Measurements from ENCODE around the gene TAT.
"Not testable (repeated sequence)": the region's sequence is repeated elsewhere in the genome, so short reads cannot be mapped to it uniquely, and the experiment has no call there.

TAT gene

DNA sequence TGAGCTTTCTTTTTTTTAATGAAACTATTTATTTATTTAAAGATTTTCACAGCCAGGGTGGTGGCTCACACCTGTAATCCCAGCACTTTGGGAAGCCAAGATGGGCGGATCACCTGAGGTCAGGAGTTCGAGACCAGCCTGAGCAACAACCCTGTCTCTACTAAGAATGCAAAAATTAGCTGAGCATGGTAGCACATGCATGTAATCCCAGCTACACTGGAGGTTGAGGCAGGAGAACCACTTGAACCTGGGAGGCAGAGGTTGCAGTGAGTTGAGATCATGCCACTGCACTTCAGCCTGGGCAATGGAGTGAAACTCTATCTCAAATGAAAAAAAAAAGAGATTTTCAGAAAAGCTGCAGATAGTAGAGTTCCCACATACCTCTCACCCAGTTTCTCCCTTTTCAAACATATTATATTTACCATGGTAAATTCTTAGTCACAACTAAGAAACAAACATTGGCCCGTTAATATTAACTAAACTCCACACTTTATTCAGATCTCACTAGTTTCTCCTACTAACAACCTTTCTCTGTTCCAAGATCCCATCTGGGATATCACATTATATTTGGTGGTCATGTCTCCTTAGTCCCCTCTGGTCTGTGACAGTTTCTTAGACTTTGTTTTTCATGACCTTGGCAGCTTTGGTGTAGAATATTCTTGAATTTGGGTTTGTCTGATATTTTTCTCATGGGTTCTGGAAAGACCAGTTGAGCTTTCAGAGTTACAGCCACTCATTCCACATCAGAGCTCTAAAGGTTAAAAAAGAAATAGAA is 7.8 kb upstream of the TAT start:
- DNase-seq = no peak

DNA sequence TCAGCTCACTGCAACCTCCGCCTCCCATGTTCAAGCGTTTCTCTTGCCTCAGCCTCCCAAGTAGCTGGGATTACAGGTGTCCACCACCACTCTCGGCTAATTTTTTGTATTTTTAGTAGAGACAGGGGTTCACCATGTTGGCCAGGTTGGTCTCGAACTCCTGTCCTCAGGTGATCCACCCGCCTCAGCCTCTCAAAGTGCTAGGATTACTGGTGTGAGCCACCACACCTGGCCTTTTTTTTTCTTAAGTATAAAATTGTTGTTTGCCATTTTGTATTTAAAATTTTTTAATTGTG is 5.6 kb upstream of the TAT start:
- DNase-seq = not testable (repeated sequence)

DNA sequence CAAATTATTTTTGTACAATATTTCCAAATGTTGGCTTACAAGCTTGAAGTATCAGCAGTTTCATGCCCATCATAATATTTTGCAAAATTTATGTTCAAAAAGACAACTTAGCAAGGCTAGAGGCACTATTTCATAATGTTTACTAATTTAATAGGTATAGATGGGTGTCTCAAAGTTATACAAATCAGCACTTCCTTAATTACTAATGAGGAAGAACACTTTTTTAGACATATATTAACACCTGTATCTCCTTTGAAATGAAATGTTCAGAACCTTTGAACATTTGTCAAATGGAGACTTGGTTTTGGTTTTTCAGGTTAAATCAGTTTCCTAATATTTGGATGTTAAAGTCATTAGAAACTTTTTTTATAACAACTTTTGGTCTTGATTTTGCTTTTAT is 2.2 kb downstream of the TAT start:
- no peak for DNase-seq

DNA sequence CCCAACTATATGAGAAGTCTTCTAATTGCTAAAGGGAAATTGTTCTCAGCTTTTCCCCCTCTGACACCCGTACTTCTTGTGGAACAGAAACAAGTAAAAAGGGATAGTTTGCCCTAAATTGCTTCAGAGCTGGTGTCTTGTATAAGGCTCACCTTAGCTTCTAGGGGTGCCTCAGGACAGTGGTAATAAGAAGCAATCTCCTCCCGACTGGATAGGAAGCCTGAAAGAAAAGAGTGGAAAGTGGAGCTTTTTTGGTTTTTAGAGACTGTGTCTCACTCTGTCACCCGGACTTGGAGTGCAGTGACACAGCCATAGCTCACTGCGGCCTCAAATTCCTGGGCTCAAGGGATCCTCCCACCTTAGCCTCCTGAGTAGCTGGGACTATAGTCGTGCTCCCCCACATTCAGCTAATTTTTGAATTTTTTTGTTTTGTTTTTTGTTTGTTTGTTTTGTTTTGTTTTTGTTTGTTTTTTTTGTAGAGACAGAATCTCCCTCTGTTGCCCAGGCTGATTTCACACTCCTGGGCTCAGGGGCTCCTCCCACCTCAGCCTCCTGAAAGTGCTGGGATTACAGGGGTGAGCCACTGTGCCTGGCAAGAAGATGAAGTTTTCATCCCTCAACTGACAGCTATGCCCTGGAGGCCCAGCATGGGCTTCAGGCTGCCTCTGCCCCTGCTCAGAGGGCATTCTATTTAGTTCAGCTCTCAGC is 3.4 kb downstream of the TAT start:
- DNase-seq = no peak

DNA sequence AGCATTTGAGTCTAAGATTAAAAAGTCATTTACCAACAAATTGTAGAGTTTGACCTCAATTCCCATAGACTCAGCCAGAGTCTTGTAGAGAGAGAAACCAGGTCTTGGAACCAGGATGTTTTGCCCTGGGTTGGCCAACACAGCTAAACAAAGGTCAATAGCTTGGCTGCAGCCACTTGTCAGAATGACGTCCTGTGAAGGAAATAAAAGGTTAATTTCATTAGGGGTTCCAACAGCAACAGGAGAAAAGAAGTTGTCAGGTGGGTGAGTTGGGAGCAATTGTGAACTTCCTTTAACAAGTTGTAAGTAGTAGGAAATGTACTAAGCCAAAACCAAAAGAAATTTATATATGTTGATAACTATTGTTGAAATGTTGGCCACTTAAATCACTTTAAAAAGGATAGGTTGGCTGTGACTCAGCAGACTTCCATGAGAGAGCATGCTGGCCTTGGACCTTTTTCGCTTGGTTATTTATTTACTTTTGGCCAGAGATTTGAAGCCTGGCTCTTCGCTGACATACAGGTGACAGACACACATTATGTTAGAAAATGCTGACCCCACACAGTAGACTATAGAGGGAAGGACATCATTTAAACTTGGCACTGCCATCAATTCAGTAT is 4.3 kb downstream of the TAT start:
- DNase-seq = no peak

DNA sequence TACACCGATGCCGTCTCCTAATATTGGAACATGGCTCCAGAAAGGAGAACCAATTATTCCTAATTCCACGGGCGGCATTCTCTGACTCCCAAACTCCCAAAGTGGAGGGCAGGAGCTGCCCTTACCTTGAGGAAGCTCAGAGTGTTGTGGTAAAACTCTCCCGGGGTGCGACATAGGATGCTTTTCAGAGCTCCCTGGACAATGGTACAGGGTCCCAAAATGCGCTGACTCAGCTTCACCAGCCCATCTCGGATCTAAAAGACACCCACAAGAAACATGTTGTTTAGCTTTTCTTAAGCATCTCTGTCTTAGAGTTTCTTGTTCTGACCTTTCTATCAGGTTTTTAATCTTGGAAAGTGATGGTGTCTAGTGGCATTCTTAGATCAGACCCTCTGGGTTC is 6.7 kb downstream of the TAT start:
- no peak for DNase-seq

DNA sequence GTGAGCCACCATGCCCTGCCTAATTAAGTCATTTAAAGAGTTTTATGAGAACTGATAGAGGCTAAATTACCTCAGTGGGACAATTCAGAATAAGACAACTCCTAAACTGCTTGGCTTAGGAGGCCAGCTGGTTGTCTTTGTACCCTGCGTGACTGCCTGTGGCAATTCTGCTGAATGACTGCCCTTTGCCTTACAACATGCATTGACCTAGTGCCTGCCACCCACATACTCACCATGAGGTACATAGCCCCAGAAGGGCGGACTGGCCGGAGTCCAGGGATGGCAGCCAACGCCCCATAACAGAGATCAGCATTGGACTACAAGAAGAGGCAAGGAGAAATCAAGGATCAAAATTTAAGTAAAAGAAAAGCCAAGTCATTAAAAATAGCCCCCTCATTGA is 7.3 kb downstream of the TAT start:
- DNase-seq = no peak

DNA sequence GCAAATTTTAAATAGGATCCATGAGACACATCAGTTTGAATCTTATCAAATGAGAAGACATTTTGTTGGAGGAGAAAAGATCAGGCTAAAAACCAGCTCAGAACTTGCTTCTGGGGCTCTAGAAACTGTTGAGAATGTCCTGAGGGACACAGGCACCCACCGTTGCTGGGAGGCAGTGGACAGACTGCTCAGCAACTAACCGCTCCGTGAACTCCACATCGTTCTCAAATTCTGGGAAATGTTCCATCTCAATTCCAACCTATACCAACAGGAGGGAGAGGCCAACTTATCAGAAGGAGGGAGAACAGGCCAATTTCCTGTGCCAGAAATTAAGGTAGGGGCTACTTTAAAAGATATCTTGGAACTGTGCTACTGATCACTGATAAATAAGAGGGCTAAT is 8.3 kb downstream of the TAT start:
- no peak for DNase-seq

DNA sequence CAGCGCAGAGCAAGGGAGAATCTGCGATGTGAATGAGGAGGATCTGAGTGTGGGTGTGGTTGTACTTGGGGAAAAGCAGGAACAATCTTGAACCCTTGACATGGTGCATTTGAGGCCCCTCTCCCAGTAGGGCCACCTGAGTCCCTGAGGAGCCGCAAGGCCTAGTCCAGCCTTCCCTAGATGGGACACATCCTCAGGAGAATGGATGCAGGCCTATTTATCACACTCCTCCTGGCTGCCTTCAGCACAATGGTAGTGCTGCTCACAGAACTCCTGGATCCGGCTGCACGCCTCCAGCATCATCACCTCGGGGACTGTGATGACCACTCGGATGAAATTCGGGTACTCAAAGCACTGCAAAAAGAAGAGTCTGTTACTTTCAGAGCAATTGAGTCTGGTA is 9.0 kb downstream of the TAT start:
- no peak for DNase-seq

DNA sequence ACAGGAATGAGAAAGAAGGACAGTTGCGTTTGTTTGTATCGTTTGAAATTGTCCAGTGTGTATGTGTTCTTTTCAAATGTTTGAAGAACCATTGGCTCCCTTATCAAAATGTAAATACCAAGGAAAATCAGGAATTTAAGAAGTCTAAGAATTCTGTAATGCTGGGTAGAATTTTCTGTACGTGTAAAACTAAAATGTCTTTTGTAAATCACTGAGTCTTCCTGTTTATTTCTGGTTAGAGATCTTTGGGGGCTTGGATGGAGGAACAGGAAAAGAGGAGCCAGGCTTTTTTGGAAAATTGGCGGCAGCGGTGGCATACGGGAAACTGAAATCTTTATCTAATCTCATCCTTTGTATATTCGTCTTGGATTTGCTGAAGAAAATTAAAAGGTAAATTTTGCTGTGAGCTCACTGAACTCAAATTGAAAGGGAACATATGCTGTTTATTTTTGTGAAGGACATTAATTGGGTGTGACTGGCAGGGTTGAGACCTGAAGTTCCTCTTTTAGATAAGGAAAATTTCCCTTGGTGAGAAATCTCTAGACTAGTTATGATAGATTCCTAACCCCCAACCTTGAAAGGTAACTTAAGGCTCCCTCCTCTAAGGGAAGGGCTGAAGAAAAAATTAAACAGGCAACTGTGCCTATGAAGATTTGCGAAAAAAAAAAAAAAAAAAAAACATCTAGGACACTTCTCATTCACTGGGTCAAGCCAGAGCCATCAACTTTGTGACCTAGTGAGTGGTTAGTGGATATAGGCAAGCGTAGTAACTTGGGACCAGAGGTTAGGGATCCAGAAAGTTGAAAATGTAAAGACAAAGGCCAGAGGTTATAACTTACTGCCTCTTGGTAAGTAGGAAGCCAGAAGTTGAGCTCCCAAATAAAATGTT is 10.8 kb downstream of the TAT start:
- no peak for DNase-seq

DNA sequence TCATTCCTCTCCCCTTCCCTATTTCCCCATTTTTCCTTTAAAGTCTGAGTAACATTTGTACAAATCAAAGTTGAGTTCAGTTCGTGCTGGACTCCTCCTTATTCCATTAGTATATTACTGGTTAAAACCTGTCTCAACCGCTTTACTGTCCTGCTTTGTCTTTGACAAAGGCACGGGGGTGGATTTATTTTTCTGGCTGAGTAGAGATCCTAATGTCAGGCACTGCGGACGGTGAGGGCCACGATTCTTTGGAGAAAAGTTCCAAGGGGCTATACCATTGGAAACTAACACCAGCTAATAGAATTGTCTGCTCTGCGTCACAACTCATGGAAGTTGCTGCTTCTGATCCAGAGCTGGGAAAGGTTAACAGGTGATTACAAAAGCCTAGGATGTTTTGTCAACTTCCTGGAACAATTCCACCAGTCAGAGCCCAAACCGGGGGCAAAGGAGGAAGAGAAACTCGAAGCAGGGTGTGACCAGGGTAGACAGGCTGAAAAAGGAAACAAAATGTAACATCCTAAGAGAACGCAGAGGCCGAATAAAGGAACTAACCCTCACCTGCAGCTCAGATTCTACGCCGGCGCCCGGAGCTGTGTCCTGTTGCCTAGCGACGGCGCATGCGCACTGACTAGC is 12.4 kb downstream of the TAT start:
- DNase-seq = no peak

DNA sequence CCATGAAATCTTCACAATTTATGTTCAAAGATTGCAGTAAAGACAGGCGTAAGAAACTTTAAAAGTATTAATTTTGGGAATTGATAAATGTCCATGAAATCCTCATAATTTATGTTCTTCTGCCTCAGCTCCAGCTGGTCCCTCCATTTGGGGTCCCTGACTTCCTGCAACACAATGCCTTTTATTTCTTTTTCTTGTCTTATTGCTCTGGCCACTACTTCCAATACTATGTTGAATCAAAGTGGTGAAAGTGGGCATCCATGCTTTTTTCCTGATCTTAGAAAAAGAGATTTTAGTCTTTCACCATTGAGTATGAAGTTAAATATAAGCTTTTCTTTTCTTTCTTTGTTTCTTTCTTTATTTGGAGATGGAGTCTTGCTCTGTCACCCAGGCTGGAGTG is 14.3 kb downstream of the TAT start:
- no peak for DNase-seq

DNA sequence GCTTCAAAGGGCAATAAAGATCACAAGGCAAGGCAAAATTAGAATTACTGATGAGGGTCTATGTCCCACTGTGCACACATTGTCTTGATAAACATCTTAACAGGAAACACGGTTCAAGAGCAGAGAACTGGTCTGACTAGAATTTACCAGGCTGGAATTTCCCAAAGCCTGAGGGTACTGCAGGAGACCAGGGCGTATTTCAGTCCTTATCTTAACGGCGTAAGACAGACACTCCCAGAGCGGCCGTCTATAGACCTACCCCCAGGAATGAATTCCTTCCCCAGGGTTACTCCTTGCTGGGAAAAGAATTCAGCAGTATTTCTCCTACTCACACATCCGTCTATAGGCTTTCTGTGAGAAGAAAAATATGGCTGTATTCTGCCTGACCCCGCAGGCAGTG is 15.0 kb downstream of the TAT start:
- DNase-seq = not testable (repeated sequence)

DNA sequence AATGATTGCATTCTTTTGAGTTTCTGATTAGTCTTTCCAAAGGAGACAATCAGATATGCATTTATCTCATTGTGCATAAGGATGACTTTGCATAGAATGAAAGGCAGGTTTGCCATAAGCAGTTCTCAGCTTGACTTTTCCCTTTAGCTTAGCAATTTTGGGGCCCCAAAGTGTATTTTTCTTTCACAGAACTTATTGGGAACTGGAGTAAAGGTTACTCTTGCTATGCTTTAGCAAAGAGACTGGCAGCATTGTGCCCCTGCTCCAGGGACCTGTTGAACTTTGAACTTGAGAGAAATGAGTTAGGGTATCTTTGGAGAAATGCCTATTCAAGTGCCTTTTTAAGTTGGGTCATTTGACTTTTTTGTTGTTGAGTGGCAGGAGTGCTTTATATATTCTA is 17.0 kb downstream of the TAT start:
- no peak for DNase-seq

DNA sequence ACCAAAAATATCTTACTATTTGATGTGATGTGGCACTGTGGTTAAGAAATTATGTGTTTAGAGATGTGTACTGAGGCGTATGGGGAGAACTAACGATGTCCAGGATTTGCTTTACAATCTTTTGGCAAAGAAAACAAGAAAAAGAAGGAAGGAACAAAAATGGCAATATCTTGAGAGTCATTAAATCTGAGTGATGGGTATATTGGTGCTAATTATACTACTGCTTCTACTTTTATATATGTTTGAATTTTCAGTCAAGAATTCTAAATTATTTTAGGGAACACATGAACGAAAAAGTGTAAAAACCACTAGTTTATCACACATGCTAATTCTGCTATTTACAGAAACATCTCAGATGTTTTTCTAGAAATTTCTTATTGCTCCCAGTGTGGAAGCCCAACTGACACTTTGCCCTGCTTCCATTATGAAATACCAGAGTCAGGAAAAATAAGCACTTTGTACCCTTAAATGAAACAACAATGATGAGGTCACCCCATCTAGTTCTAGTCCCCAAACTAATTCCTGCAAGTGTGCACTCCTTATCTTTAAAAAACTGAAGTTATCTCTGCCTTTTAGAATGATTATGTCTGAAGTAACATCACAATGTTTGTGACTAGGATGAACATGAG is 18.8 kb downstream of the TAT start:
- DNase-seq = no peak

DNA sequence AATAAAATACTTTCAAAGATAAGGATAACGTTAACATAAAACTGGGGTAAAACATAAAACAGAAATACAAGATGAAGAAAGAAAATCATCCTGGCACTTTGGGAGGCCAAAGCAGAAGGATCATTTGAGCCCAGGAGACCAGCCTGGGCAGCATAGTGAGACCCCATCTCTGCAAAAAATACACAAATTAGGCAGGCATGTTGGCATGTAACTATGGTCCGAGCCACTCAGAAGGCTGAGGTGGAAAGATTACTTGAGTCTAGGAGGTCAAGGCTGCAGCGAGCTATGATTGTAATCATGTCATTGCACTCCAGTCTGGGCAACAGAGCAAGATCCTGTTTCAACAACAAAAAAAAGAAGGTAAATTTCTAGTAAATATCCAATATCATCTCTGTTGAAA is 19.6 kb downstream of the TAT start:
- no peak for DNase-seq

DNA sequence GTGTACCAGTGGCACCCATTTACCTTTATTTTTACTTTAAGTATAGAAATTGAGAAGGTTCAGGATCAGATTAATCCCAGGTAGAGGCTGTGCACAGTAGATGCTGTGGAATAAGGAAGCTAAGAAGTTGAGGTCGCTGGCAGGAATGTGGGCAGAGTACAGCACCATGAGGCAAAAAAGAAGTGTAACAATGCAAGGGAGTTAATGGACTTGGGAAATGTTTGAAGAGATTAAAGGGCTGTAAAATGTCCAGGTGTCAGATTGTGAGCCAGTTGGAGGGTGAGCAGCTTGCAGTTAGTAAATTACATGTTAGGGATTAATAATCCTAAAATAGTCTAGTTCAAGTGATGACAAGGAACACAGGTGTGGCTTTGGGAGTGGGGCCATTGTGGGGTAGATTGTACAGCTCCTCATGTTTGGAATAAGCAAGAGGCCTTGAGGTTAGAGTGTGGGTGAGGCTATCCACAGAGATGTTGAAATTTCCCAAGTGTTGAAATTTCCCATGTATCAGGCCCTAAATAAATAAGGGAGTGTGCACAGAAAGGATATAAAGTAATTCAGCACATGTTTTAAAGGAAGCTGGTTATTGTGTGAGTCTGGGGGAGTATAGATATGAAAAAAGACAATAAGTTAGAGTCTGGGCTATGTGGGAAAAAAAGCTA is 21.5 kb downstream of the TAT start:
- no peak for DNase-seq

DNA sequence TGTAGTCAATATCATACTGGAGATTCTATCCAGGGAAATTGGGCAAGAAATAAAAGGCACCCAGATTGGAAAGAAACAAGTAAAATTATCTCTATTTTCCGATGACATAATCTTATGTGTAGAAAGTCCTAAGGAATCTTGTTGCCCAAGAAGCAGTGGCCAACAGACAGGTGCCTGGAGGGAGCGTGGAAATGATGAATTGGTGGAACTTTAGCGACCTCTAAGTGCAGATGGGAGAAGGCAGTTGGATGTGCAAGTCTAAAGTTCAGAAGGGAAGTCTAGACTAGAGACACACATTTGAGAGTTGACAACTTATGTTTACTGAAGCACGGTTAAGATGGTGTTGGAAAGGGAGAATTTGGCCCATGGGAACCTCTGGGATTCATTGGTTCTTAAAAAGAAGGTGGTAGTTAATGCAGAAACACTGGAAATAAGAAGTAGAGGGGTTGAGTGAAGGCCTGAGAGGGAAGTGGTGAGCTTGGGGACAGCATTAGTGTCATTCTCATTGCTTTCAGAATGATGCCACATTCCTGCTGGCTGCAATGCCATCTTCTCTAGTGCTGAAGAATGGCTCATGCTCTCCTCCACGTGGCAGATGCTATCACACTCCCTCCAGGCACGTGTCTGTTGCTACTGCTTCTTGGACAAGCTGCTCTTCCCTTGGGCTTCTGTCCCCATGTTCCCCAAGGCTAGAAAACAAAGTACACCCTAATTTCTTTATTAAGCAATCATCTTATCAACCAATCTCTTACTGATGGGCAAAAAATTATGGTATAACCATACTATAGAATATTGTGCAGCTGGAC is 24.0 kb downstream of the TAT start:
- DNase-seq = no peak

DNA sequence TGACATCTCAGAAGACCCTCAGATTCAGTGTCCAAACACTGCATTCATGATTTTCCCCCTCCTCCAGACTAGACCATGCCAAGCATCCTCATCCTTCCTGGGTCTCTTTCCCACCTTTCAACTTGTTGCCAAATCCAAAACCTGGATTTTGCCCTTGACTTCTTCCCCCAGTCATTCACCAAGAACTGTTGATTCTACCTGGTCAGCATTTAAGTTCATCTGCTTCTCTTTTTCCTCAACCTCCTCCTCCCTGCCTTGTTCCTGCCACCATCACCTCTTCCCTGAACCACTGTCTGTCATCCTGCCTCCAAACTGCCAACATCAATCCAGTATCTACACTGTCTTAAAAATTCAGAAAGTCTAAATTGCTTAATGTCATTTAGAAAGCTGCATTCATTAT is 29.7 kb downstream of the TAT start:
- no peak for DNase-seq

DNA sequence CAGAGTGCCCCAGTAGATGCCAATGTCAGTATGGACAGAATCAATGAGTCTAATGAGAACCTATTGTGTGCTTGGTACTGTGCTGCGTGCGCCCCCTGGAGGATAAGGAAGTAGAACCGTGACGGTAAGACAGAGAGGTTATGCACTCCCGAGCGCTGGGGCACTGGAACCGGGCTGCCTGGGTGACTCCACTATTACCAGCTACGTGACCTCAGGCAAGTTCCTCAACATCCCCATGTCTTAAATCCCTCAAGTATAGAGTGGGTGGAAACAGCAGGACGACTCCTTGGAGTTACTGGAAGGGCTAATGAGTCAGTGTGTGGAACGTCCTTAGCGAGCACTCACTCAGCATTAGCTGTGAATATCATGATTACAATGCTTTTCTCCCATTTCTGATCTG is 34.5 kb downstream of the TAT start:
- no peak for DNase-seq

DNA sequence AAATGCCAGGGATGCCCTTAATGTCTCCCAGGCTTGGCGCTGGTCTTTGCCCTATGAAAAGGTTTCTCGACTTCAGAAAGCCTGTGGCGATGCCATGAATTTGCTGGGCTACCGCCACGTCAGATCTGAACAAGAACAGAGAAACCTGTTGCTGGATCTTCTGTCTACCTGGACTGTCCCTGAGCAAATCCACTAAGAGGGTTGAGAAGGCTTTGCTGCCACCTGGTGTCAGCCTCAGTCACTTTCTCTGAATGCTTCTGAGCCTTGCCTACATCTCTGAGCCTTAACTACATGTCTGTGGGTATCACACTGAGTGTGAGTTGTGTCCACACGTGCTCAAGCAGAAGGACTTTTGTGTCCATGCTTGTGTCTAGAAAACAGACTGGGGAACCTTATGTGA is 39.2 kb downstream of the TAT start:
- peak; percentile 12 for DNase-seq

All from midbrain (tissue), 1 donor.